Dermis lymphatic vessel endothelial cell (primary cell): ENCODE measurements around the gene TMCO2. TPM values are rescaled to one million over a fixed set of nuclear protein-coding genes. Genes with fewer than 3 reads are reported as not detected.

ENCODE experiments used
- total RNA-seq: library from RNA; depleted of rRNA; stranded (reverse); fragments of >200 nt; gene quantifications from 2 replicates; pipeline ENCODE4 v1.2.1, GENCODE V29; 2014

Gene TMCO2
- not detected in 2 replicates for total RNA-seq

DNA sequence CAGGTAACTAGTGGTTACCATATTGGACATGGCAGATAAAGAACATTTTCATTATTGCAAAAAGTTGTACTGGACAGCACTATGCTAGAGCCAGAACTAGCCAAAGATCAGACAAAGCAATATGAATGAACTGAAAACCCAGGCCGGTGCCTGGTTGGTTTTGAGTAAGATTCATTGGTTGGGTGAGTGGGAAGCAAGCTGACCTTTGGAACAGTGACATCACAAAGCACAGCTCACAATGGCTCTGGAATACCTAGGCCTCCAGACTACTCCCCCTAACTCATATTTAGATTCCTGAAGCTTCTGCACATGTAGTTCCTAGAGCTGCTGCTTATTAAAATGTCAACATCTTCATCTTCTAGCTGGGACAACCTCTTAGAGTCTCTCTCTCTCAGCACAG is at the start of gene TMCO2:
Gene TMCO2 (plus strand): TSS at position 283 of the 400 bp plus-strand sequence. CDS start 57 bp downstream, at position 340.

GRCh38 chr1:40257688-40258444 is 10.1 kb downstream of the TMCO2 start, which contains the start of gene ZMPSTE24:
ZMPSTE24 (plus strand) TSS chr1:40258236; CDS start chr1:40258272, 36 bp downstream.

Other genes with a start within 250 kb of the TMCO2 start
- gene CAP1, start 207.2 kb upstream of the TMCO2 start, total RNA-seq: 392 and 441 TPM in 2 replicates
- gene PPT1, start 150.7 kb upstream of the TMCO2 start, total RNA-seq: 40.3 and 57.1 TPM in 2 replicates
- 21.7 and 26.2 TPM in 2 replicates for gene RLF, start 86.5 kb upstream of the TMCO2 start, total RNA-seq
- 58.7 and 63.9 TPM in 2 replicates for gene ZMPSTE24, start 10.3 kb downstream of the TMCO2 start, total RNA-seq
- 0.69 and 0.87 TPM in 2 replicates for gene COL9A2, start 69.3 kb downstream of the TMCO2 start, total RNA-seq
- 3.4 and 3.6 TPM in 2 replicates for gene SMAP2, start 125.8 kb downstream of the TMCO2 start, total RNA-seq
- gene ZFP69B, start 202.5 kb downstream of the TMCO2 start, total RNA-seq: 0.65 and 1.2 TPM in 2 replicates
- 1.8 and 2.3 TPM in 2 replicates for gene ZFP69, start 229.4 kb downstream of the TMCO2 start, total RNA-seq